Mammary microvascular endothelial cell (primary cell): ENCODE results near the gene EDEM2. TPM values are rescaled to one million over a fixed set of nuclear protein-coding genes. Genes with fewer than 3 reads are reported as not detected.

Source experiments
- total RNA-seq: library from RNA; depleted of rRNA; stranded (reverse); fragments of >200 nt; gene quantifications from 2 replicates; pipeline ENCODE4 v1.2.3, GENCODE V29; 2015

Gene EDEM2
- total RNA-seq = 49.2 and 57.6 TPM in 2 replicates

GRCh38 chr20:35146920-35147574 is at the start of gene EDEM2:
Gene EDEM2, minus strand, starts transcription at chr20:35147336. Its CDS starts 78 bp downstream, at chr20:35147258.

DNA sequence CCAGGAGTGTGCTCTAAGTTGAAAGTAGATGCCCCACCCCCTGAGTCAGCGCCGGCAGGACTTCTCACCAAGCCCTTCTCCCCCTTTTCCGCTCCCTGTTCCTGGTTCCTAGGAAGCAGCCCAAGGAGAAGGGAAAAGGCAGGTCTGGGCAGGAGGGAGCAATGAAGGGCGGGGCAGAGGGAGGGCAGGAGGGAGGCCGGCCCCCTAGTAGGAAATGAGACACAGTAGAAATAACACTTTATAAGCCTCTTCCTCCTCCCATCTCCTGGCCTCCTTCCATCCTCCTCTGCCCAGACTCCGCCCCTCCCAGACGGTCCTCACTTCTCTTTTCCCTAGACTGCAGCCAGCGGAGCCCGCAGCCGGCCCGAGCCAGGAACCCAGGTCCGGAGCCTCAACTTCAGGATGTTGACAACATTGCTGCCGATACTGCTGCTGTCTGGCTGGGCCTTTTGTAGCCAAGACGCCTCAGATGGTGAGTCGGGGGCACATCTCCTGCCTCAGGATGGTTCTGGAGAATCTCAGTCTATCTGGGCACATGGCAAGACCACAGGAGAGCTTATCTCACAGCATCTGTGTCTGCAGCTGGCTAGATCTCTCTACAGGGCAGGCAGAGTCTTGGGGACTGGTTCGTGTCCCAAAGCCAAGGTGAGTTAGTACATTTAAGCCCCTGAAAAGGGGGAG is 24.8 kb upstream of the EDEM2 start, which contains the start of gene PROCR:
Gene PROCR (plus strand): TSS at position 320 of the 681 bp plus-strand sequence. CDS start 83 bp downstream, at position 403.

DNA sequence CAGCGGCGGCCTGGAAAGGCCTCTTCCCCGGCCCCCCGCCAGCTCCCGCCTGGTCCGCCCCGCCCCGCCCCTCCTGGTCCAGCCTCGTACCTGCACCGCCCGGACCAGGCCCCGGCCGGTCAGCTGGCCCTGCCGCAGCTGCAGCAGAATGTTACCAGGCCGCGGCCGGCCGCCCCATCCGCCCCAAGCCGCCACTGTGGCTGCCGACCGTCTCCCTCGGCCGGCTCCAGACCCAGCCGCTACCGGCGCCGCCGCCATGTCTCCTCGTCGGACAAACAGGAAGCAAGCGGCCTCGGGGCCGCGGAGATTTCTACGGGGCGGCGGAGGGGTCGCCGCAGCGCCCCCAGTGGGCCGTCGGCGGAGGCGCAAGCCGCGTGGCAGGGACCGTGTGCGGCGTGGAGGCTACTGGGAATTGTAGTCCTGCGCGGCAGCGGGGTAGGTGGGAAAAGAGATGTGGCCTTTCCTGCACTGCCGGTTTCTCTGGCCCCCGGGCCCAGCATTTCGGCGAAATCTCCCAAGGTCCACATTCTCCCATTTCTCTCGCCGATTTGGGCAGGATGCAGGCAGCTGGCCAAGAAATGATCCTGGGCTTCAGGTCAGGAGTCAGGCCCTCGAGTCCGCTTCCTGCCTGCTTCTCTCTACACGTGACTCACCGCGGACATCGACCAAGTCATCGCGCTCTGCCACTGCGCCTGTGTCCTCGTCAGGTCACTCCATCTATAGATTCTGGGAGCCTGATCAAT is 54.4 kb downstream of the EDEM2 start, which contains the start of gene TRPC4AP:
Gene TRPC4AP (minus strand): TSS at position 284 of the 743 bp plus-strand sequence. CDS start 26 bp downstream, at position 258.

Other genes starting within 250 kb of the EDEM2 start
- gene GSS, start 191.5 kb downstream of the EDEM2 start, total RNA-seq = 90.5 and 103 TPM in 2 replicates
- not detected in 2 replicates for gene MYH7B, start 191.5 kb downstream of the EDEM2 start, total RNA-seq
- 84.5 and 91.6 TPM in 2 replicates for gene TRPC4AP, start 54.5 kb downstream of the EDEM2 start, total RNA-seq
- gene PROCR, start 24.7 kb upstream of the EDEM2 start, total RNA-seq = 206 and 215 TPM in 2 replicates
- gene MMP24, start 79.4 kb upstream of the EDEM2 start, total RNA-seq = 0.07 and 0.44 TPM in 2 replicates
- 29.7 and 31.3 TPM in 2 replicates for gene MMP24OS, start 130.8 kb upstream of the EDEM2 start, total RNA-seq
- 195 and 206 TPM in 2 replicates for gene EIF6, start 137.4 kb upstream of the EDEM2 start, total RNA-seq
- gene FAM83C, start 145.1 kb upstream of the EDEM2 start, total RNA-seq = not detected in 2 replicates